Parathyroid adenoma (tissue), 2 donors: ENCODE measurements around the gene STK35.

ENCODE experiments used
- H2AFZ ChIP-seq: fragments of 300-600 bp; sonication (generic); one replicate; pipeline ENCODE4 v1.7.0; 2017; ENCODE audit warnings: antibody characterized with exemption, mild to moderate bottlenecking
- H3K27ac ChIP-seq: fragments of 300-600 bp; sonication (generic); one replicate; pipeline ENCODE4 v1.7.0; 2017
- H3K27me3 ChIP-seq: fragments of 300-600 bp; sonication (generic); one replicate; pipeline ENCODE4 v1.7.0; 2017; ENCODE audit warnings: low read length; ENCODE audit not compliant: control insufficient read depth, insufficient read depth
- H3K36me3 ChIP-seq: fragments of 300-600 bp; sonication (generic); one replicate; pipeline ENCODE4 v1.7.0; 2017; ENCODE audit warnings: low read length; ENCODE audit not compliant: control insufficient read depth, insufficient read depth
- H3K4me1 ChIP-seq: fragments of 300-600 bp; sonication (generic); one replicate; pipeline ENCODE4 v1.7.0; 2017; ENCODE audit warnings: control low read depth
- H3K4me2 ChIP-seq: fragments of 300-600 bp; sonication (generic); one replicate; pipeline ENCODE4 v1.7.0; 2017; ENCODE audit warnings: low read length
- H3K4me3 ChIP-seq: fragments of 300-600 bp; sonication (generic); one replicate; pipeline ENCODE4 v1.7.0; 2017; ENCODE audit warnings: low read depth, low read length
- H3K79me2 ChIP-seq: fragments of 300-600 bp; sonication (generic); one replicate; pipeline ENCODE4 v1.7.0; 2017; ENCODE audit warnings: control low read depth
- H3K9ac ChIP-seq: fragments of 300-600 bp; sonication (generic); one replicate; pipeline ENCODE4 v1.7.0; 2017; ENCODE audit warnings: mild to moderate bottlenecking
- H3K9me3 ChIP-seq: fragments of 300-600 bp; sonication (generic); one replicate; pipeline ENCODE4 v1.7.0; 2017; ENCODE audit warnings: low read length; ENCODE audit not compliant: control insufficient read depth
- TF ChIP-seq, protein P1 (sequence below): fragments of 300-600 bp; sonication (generic); IDR thresholded peaks from one replicate; pipeline ENCODE4 v1.7.0; 2017; ENCODE audit warnings: antibody characterized with exemption, mild to moderate bottlenecking
- donor health status: primary hyperparathyroidism.

The STK35 gene

DNA sequence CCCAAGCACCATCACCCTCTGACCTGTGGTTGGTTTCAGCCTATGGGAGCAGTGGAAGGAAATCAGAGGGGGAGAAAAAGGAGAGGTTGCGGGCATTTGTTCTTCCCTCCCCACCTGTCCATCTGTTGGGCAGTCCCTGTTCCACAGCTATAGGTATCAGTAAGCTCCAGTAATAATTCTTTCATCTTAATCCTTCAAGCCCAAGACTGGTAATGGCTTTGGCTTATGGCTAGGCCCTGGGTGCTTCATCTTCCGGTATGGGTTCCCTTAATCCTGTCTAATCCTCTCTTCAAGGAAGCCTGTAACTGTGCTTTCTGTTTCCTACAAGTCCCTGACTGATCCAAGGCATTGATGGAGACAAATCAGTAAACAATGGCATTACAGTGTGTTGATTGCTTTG lies 42.2 kb upstream of the STK35 start:
- Histone ChIP-seq H3K4me1 (no peaks in the 10 kb centered on the region), H3K9ac (no peak overlapping the region), H3K9me3 (no peaks in the 10 kb centered on the region), H3K27me3 (no peaks in the 10 kb centered on the region), H3K4me2 (no peak overlapping the region), H2AFZ (no peak overlapping the region), H3K4me3 (no peak overlapping the region), H3K36me3 (no peaks in the 10 kb centered on the region), H3K27ac (no peak overlapping the region), H3K79me2 (no peaks in the 10 kb centered on the region)
- TF ChIP-seq, protein P1, sequence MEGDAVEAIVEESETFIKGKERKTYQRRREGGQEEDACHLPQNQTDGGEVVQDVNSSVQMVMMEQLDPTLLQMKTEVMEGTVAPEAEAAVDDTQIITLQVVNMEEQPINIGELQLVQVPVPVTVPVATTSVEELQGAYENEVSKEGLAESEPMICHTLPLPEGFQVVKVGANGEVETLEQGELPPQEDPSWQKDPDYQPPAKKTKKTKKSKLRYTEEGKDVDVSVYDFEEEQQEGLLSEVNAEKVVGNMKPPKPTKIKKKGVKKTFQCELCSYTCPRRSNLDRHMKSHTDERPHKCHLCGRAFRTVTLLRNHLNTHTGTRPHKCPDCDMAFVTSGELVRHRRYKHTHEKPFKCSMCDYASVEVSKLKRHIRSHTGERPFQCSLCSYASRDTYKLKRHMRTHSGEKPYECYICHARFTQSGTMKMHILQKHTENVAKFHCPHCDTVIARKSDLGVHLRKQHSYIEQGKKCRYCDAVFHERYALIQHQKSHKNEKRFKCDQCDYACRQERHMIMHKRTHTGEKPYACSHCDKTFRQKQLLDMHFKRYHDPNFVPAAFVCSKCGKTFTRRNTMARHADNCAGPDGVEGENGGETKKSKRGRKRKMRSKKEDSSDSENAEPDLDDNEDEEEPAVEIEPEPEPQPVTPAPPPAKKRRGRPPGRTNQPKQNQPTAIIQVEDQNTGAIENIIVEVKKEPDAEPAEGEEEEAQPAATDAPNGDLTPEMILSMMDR, result no peak

DNA sequence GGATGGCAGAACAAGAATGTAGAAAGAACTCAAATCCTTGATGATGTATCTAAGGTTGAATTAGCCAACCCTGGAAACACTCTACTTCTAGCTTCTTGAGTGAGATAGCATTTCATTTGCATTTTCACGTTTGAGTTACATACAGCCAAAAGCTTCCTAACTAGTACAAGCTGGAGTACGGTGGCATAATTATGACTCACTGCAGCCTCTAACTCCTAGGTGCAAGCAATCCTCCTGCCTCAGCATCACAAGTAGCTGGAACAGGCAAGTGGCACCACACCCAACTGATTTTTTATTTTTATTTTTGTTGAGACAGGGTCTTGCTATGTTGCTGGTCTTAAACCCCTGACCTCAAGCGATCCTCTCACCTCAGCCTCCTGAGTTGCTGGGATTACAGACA lies 36.5 kb upstream of the STK35 start:
- Histone ChIP-seq H3K36me3 (no peaks in the 10 kb centered on the region), H2AFZ (no peak overlapping the region), H3K27me3 (no peaks in the 10 kb centered on the region), H3K79me2 (no peaks in the 10 kb centered on the region), H3K9me3 (no peaks in the 10 kb centered on the region), H3K9ac (no peak overlapping the region), H3K4me3 (no peak overlapping the region), H3K4me1 (no peaks in the 10 kb centered on the region), H3K27ac (no peak overlapping the region), H3K4me2 (no peak overlapping the region)
- TF ChIP-seq, protein P1, result no peak

DNA sequence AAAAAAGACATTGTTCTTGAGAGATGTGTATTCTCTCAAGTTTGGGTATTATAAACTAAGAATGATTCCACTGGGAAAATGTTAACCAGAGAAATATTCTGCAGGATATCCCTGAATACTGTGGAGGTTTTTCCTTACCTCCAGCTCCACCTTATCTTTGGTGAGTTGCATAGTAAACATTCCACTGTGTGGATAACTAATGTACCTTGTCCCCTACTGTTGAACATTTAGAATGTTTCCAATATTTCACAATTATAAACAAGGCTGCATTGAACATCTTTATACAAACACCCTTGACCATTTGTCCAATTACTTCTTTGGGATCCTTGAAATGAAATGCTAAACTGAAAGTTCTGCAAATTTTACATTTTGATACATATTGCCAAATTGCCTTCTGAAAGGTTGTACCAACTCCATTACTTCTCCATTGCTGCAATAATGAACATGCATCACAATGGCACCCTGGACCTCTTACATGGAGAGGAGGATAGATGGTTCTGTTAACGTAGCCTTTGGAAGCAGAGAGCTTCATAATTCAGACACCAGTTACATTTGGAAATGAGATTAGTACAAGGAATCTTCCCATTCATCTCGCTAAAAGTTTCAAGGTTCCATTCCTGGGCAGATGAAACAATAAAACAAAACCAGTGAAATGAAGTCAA lies 35.0 kb upstream of the STK35 start:
- H3K27me3 ChIP-seq, result no peaks in the 10 kb centered on the region
- no peak overlapping the region for H3K4me2 ChIP-seq

DNA sequence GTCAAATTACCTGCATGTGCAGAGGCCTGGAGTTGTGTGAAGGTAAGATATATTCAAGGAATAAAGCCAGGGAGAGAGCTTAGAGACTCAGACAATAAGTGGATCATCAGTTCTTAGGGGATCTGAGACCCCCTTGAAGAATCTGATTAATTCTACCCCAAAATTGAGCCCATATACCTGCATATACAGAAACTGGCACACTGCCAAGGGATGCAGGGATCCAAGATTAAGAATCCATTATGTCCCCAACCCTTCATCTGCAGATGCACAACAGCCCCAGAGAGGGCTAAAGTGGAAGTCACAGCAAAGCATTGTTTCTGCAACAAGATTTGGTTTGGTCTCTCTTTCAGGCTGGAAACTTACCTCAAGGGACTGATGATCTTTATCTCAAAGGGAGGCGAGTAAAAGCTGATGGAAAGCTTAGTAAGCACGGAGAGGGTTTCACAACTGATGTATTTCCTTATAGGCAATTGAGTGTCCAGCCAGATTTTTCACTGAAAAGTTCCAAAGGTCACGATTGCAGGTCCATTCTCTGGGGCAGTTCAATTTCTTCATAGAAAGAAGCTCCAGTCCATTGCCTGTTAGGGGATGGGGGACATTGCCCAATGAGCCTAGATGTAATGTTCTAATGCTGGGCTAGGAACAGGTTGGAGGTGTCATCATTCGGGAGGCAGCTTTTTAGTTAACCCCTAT lies 20.9 kb upstream of the STK35 start:
- Histone ChIP-seq H3K27ac (no peak overlapping the region), H3K4me1 (no peaks in the 10 kb centered on the region), H2AFZ (no peak overlapping the region), H3K79me2 (no peaks in the 10 kb centered on the region), H3K4me3 (no peak overlapping the region), H3K9me3 (no peaks in the 10 kb centered on the region), H3K36me3 (no peaks in the 10 kb centered on the region), H3K4me2 (no peak overlapping the region), H3K9ac (no peak overlapping the region), H3K27me3 (no peaks in the 10 kb centered on the region)
- TF ChIP-seq, protein P1, result no peak

More for the DNA sequence above, 35.0 kb upstream of the STK35 start:
- Histone ChIP-seq H3K9ac (no peak overlapping the region), H3K4me1 (no peaks in the 10 kb centered on the region), H3K4me3 (no peak overlapping the region), H3K27ac (no peak overlapping the region), H3K9me3 (no peaks in the 10 kb centered on the region), H3K79me2 (no peaks in the 10 kb centered on the region), H3K36me3 (no peaks in the 10 kb centered on the region), H2AFZ (no peak overlapping the region)
- TF ChIP-seq, protein P1, result no peak

DNA sequence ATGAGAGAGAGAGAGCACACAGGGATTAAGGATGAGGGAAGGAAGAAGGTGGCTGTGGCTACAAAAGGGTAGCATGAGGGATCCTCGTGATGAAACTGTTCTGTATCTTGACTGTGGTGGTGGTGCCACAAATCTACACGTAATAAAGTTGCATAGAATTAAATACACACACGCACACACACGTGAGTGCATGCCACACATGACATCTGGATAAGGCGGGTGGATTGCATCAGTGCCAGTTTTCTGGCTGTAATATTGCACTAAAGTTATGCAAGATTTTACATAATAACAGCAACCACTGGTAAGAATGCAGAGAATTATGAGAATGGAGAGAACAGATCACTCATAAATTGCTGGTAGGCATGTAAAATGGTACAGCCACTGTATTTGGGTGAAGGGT lies 16.9 kb upstream of the STK35 start:
- Histone ChIP-seq H3K4me2 (no peak overlapping the region), H3K9me3 (no peaks in the 10 kb centered on the region), H3K27me3 (no peaks in the 10 kb centered on the region), H3K27ac (no peak overlapping the region), H3K9ac (no peak overlapping the region), H2AFZ (no peak overlapping the region), H3K36me3 (no peaks in the 10 kb centered on the region), H3K4me3 (no peak overlapping the region), H3K79me2 (no peaks in the 10 kb centered on the region), H3K4me1 (no peaks in the 10 kb centered on the region)
- TF ChIP-seq, protein P1, result no peak
